ENCODE results near the gene SEMA4A.
A peak's percentile ranks its signal among the peaks of the same experiment; 100 is the strongest.

SEMA4A gene

GRCh38 chr1:156198831-156199349 lies 45.5 kb downstream of the SEMA4A start:
- no peak for FAIRE-seq

GRCh38 chr1:156200044-156200443 lies 46.7 kb downstream of the SEMA4A start:
- no peak for FAIRE-seq

GRCh38 chr1:156203331-156203730 lies 49.9 kb downstream of the SEMA4A start:
- no peak for FAIRE-seq

GRCh38 chr1:156204686-156205085 lies 51.3 kb downstream of the SEMA4A start:
- FAIRE-seq: no peak

GRCh38 chr1:156211243-156211642 lies 57.9 kb downstream of the SEMA4A start:
- FAIRE-seq: no peak

GRCh38 chr1:156212130-156212529 lies 58.7 kb downstream of the SEMA4A start:
- FAIRE-seq: no peak

GRCh38 chr1:156212833-156213643 lies 59.7 kb downstream of the SEMA4A start, which contains the start of gene PMF1:
TSS of gene PMF1 (plus strand) at chr1:156213007. CDS start at chr1:156213016, 9 bp downstream.
- no peak for FAIRE-seq

- FAIRE-seq: no peak
Observed at GRCh38 chr1:156213644-156213966, 60.2 kb downstream of the SEMA4A start.

GRCh38 chr1:156214024-156214748 lies 60.8 kb downstream of the SEMA4A start:
- FAIRE-seq: no peak

GRCh38 chr1:156216361-156217086 lies 63.1 kb downstream of the SEMA4A start:
- peak; percentile 97 for FAIRE-seq

GRCh38 chr1:156217871-156218270 lies 64.5 kb downstream of the SEMA4A start:
- no peak for FAIRE-seq

GRCh38 chr1:156220226-156220625 lies 66.8 kb downstream of the SEMA4A start:
- FAIRE-seq: no peak

GRCh38 chr1:156221986-156222692 lies 68.8 kb downstream of the SEMA4A start:
- no peak for FAIRE-seq

- FAIRE-seq: no peak
Observed at GRCh38 chr1:156225677-156226014, 72.3 kb downstream of the SEMA4A start.

GRCh38 chr1:156226116-156226538 lies 72.7 kb downstream of the SEMA4A start:
- FAIRE-seq: no peak

- FAIRE-seq: no peak
Observed at GRCh38 chr1:156226782-156227181, 73.4 kb downstream of the SEMA4A start.

Data from A204.1 (cell line).